Left renal cortex interstitium (tissue), 4 donors: ENCODE measurements around the gene COPZ1. TPM values are rescaled to one million over a fixed set of nuclear protein-coding genes. Genes with fewer than 3 reads are reported as not detected.
"Not testable (repeated sequence)": the region's sequence is repeated elsewhere in the genome, so short reads cannot be mapped to it uniquely, and the experiment has no call there.

Experiments
- DNase-seq, 4 donors: peaks; one replicate each; pipeline ENCODE4 v3.0.0-alpha.2; 2013; ENCODE audit warnings: low read depth in 4 of 4, low spot score in 2 of 4, missing footprints in 1 of 4
- polyA plus RNA-seq, 4 donors: library from polyadenylated mRNA; unstranded; fragments of 120-200 nt; gene quantifications; one replicate each; pipeline ENCODE4 v1.2.1, GENCODE V29; 2013; ENCODE audit not compliant: insufficient read length in 4 of 4

Gene COPZ1
- polyA plus RNA-seq, 4 donors: 184 to 242 (median 222) TPM

- no peak for DNase-seq
Measured at GRCh38 chr12:54294152-54294952, 30.6 kb upstream of the COPZ1 start.

GRCh38 chr12:54294953-54295566, 29.9 kb upstream of the COPZ1 start:
- DNase-seq: no peak

GRCh38 chr12:54296393-54297099, 28.4 kb upstream of the COPZ1 start:
- DNase-seq: no peak

- no peak for DNase-seq
Measured at GRCh38 chr12:54298904-54299303, 26.0 kb upstream of the COPZ1 start.

- no peak for DNase-seq
Measured at GRCh38 chr12:54299515-54300224, 25.3 kb upstream of the COPZ1 start.

- DNase-seq: no peak
Measured at GRCh38 chr12:54300225-54300731, 24.7 kb upstream of the COPZ1 start.

- peak in 1 of 4 donors; percentile 47 for DNase-seq
Measured at GRCh38 chr12:54300732-54301427, 24.1 kb upstream of the COPZ1 start, which contains the start of gene NFE2. NFE2 (minus strand) TSS chr12:54301015; CDS start chr12:54295248, 5,767 bp downstream.

- no peak for DNase-seq
Measured at GRCh38 chr12:54301428-54302048, 23.4 kb upstream of the COPZ1 start.

GRCh38 chr12:54303640-54304039, 21.3 kb upstream of the COPZ1 start:
- DNase-seq: no peak

GRCh38 chr12:54304187-54304810, 20.6 kb upstream of the COPZ1 start:
- DNase-seq: no peak

GRCh38 chr12:54306925-54307741, 17.8 kb upstream of the COPZ1 start:
- DNase-seq: no peak

- DNase-seq: no peak
Measured at GRCh38 chr12:54311051-54311450, 13.9 kb upstream of the COPZ1 start.

GRCh38 chr12:54312309-54312708, 12.6 kb upstream of the COPZ1 start:
- DNase-seq: not testable (repeated sequence)

- DNase-seq: no peak
Measured at GRCh38 chr12:54321363-54321762, 3.6 kb upstream of the COPZ1 start.

GRCh38 chr12:54325442-54326109, 645 bp downstream of the COPZ1 start:
- not testable (repeated sequence) for DNase-seq

- DNase-seq: no peak
Measured at GRCh38 chr12:54328595-54329337, 3.8 kb downstream of the COPZ1 start.

- no peak for DNase-seq
Measured at GRCh38 chr12:54329759-54330158, 4.8 kb downstream of the COPZ1 start.
